Activated CD4-positive, alpha-beta memory T cell treated with anti-CD3 and anti-CD28 coated beads, Interleukin-2, amount 10 ng/mL, durations not matched to agents 7 days and 5 days (primary cell): ENCODE results near the gene C20orf202. TPM values are rescaled to one million over a fixed set of nuclear protein-coding genes. Genes with fewer than 3 reads are reported as not detected.

Source experiments
- CTCF ChIA-PET: fragments of 350-600 bp; sonication (Branson Sonifier 250); formaldehyde crosslinking; loops from one replicate; lab custom pipeline; 2021; ENCODE audit warnings: antibody characterized with exemption, inconsistent platforms; lab: Charles Lee
- POLR2A ChIA-PET: fragments of 350-600 bp; sonication (Branson Sonifier 250); formaldehyde crosslinking; loops from one replicate; lab custom pipeline; 2021; ENCODE audit warnings: antibody characterized with exemption; lab: Charles Lee
- DNase-seq: peaks from one replicate; pipeline ENCODE4 v3.0.0-alpha.2; 2020
- H3K27ac Mint-ChIP-seq: one replicate; pipeline ENCODE4 v1.8.0; 2021; ENCODE audit warnings: mild to moderate bottlenecking, mixed read lengths
- H3K27me3 Mint-ChIP-seq: one replicate; pipeline ENCODE4 v1.8.0; 2021; ENCODE audit warnings: mixed read lengths
- H3K36me3 Mint-ChIP-seq: one replicate; pipeline ENCODE4 v1.8.0; 2021; ENCODE audit warnings: low read depth, mixed read lengths
- H3K4me1 Mint-ChIP-seq: one replicate; pipeline ENCODE4 v1.8.0; 2021; ENCODE audit warnings: mixed read lengths
- H3K4me3 Mint-ChIP-seq: one replicate; pipeline ENCODE4 v1.8.0; 2021; ENCODE audit warnings: mild to moderate bottlenecking, mixed read lengths
- H3K9me3 Mint-ChIP-seq: one replicate; pipeline ENCODE4 v1.8.0; 2021; ENCODE audit warnings: mixed read lengths
- total RNA-seq, 2 experiments: library from RNA; stranded (reverse); gene quantifications; one replicate each; pipeline ENCODE4 v1.2.3, GENCODE V29; 2021

Gene C20orf202
- total RNA-seq, 2 experiments from 2014 or later: not detected

GRCh38 chr20:1204113-1204512 lies 859 bp downstream of the C20orf202 start:
- Mint-ChIP-seq H3K4me1 (peaks cover 3% of the 10 kb centered on the region), H3K4me3 (no peak overlapping the region), H3K27ac (no peak overlapping the region), H3K27me3 (peaks cover 2% of the 10 kb centered on the region), H3K9me3 (no peaks in the 10 kb centered on the region), H3K36me3 (no peaks in the 10 kb centered on the region)
- ChIA-PET CTCF (interaction anchor here (1.2 to 1.5 kb wide), 2 partner anchors 9 to 18 kb away, joined by 3 to 4 read pairs; no protein-coding TSS in a partner anchor), POLR2A (no interaction called here)
- DNase-seq: no peak

DNA sequence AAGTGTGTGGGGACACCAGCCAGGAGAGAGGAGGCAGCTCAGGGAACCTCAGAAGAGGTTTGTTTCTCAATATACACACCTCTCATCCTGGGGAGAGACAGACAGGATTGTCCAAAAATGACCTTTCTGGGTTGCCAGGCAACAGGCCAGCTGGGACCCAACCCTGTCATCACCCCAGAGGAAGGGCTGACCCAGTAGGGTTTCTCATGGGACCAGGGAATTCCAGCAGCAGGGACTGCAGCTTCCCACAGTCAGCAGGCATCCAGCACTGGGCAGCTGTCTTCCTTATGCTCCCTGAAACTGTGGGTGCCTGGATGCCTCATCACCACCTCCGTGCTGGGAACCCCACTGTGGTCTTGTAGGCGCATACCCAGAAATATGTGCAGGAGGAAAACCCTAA lies 1.3 kb downstream of the C20orf202 start:
- no peak overlapping the region for H3K27ac Mint-ChIP-seq
- H3K4me3 Mint-ChIP-seq: no peak overlapping the region
- peaks cover 7% of the 10 kb centered on the region for H3K27me3 Mint-ChIP-seq
- DNase-seq: no peak
- ChIA-PET POLR2A (no interaction called here), CTCF (interaction anchor here (1.5 kb wide), 1 partner anchor 18 kb away, joined by 3 read pairs; no protein-coding TSS in a partner anchor)
- no peaks in the 10 kb centered on the region for H3K36me3 Mint-ChIP-seq
- peaks cover 3% of the 10 kb centered on the region for H3K4me1 Mint-ChIP-seq
- no peaks in the 10 kb centered on the region for H3K9me3 Mint-ChIP-seq

DNA sequence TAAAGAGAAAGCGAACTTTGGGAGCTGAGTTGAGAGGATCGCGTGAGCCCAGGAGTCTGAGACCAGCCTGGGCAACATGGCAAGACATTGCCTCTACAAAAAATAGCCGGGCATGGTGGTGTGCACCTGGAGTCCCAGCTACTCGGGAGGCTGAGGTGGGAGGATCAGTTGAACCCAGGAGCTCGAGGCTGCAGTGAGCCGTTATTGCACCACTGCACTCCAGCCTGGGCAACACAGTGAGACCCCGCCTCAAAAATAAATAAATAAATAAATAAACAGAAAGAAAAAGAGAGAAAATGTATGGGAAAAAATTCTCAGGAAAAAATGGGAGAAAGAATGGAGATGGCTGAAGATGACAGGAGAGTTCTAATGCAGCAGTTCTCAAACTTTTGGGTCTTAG lies 2.5 kb downstream of the C20orf202 start:
- Mint-ChIP-seq H3K27ac (no peak overlapping the region), H3K4me1 (no peaks in the 10 kb centered on the region), H3K36me3 (no peaks in the 10 kb centered on the region), H3K4me3 (no peak overlapping the region), H3K27me3 (peaks cover 11% of the 10 kb centered on the region), H3K9me3 (no peaks in the 10 kb centered on the region)
- ChIA-PET CTCF (interaction anchor here (1.0 kb wide), 1 partner anchor 97 kb away, joined by 3 read pairs; no protein-coding TSS in a partner anchor), POLR2A (interaction anchor here (0.7 kb wide), 1 partner anchor 1323 kb away, joined by 3 read pairs; no protein-coding TSS in a partner anchor)
- no peak for DNase-seq

- H3K9me3 Mint-ChIP-seq: no peaks in the 10 kb centered on the region
- H3K36me3 Mint-ChIP-seq: no peaks in the 10 kb centered on the region
- peaks cover 14% of the 10 kb centered on the region for H3K27me3 Mint-ChIP-seq
- CTCF ChIA-PET: interaction anchor here (1.0 kb wide), 1 partner anchor 98 kb away, joined by 3 read pairs; no protein-coding TSS in a partner anchor
- no peaks in the 10 kb centered on the region for H3K4me1 Mint-ChIP-seq
- DNase-seq: no peak
- no peak overlapping the region for H3K4me3 Mint-ChIP-seq
- POLR2A ChIA-PET: interaction anchor here (0.7 kb wide), 1 partner anchor 1322 kb away, joined by 3 read pairs; no protein-coding TSS in a partner anchor
- H3K27ac Mint-ChIP-seq: no peak overlapping the region
Observed at GRCh38 chr20:1206366-1207148, 3.3 kb downstream of the C20orf202 start.

- Mint-ChIP-seq H3K36me3 (no peaks in the 10 kb centered on the region), H3K27ac (no peak overlapping the region), H3K4me1 (peaks cover under 1% of the 10 kb centered on the region), H3K27me3 (peaks cover 14% of the 10 kb centered on the region), H3K4me3 (no peak overlapping the region), H3K9me3 (no peaks in the 10 kb centered on the region)
- ChIA-PET CTCF (interaction anchor here (1.4 kb wide), 1 partner anchor 18 kb away, joined by 3 read pairs; no protein-coding TSS in a partner anchor), POLR2A (no interaction called here)
- DNase-seq: no peak
Observed at GRCh38 chr20:1207293-1207878, 4.1 kb downstream of the C20orf202 start.

DNA sequence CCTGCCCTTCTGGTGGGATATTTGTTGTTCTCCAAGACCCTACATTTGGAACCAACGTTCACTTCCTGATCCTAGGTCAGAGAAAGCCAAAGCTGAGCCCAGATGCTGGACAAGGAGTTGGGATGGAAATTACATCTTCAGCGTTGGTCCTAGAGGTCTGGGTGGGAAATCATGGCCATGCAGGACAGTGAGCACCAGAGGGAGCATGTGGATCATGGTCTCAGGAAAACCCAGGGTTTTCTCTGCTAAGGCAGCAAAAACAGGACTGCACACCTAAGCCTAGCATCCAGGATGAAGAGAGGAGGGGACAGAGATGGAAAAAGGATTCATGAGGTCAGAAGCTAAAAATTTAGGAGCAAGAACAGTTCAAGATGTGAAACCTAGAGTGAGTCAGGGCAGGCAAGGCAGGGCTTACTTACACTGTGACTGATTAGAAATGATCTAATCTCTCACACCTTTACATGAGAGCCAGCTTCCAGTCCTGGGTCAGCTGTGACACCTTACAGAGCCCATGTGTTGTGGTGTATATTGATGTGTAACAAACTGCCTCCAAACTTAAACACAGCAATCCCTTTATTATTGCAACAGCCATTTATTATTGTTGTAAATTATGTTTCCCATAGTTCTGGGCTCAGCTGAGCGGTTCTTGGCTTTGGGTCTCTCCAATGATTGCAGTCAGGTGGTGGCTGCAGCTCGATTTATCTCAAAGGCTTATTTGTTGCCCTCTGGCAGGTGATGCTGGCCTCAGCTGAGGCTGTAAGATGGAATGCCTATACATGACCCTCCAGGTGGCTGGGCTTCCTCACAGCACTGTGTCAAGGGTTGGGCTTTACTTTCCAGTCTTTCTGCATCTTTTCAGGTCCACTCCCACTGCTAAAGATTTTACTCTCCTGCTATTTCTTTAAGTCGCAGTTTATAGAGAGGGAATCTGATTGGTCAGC lies 6.5 kb downstream of the C20orf202 start:
- H3K27ac Mint-ChIP-seq: no peak overlapping the region
- CTCF ChIA-PET: interaction anchor here (2.7 kb wide), 1 partner anchor 10 kb away, joined by 8 read pairs; no protein-coding TSS in a partner anchor
- POLR2A ChIA-PET: interaction anchor here (0.5 kb wide), 1 partner anchor 226 kb away, joined by 3 read pairs; no protein-coding TSS in a partner anchor
- no peak for DNase-seq
- no peak overlapping the region for H3K4me3 Mint-ChIP-seq
- H3K4me1 Mint-ChIP-seq: peaks cover 13% of the 10 kb centered on the region
- no peaks in the 10 kb centered on the region for H3K36me3 Mint-ChIP-seq
- H3K27me3 Mint-ChIP-seq: peaks cover 14% of the 10 kb centered on the region
- H3K9me3 Mint-ChIP-seq: no peaks in the 10 kb centered on the region

GRCh38 chr20:1210501-1210900 lies 7.2 kb downstream of the C20orf202 start:
- Mint-ChIP-seq H3K36me3 (no peaks in the 10 kb centered on the region), H3K27me3 (peaks cover 14% of the 10 kb centered on the region), H3K4me1 (peaks cover 21% of the 10 kb centered on the region), H3K27ac (no peak overlapping the region), H3K9me3 (no peaks in the 10 kb centered on the region), H3K4me3 (no peak overlapping the region)
- ChIA-PET CTCF (interaction anchor here (1.4 to 2.7 kb wide), 2 partner anchors 11 to 230 kb away, joined by 3 to 8 read pairs; no protein-coding TSS in a partner anchor), POLR2A (interaction anchor here (0.5 kb wide), 1 partner anchor 225 kb away, joined by 3 read pairs; no protein-coding TSS in a partner anchor)
- no peak for DNase-seq

DNA sequence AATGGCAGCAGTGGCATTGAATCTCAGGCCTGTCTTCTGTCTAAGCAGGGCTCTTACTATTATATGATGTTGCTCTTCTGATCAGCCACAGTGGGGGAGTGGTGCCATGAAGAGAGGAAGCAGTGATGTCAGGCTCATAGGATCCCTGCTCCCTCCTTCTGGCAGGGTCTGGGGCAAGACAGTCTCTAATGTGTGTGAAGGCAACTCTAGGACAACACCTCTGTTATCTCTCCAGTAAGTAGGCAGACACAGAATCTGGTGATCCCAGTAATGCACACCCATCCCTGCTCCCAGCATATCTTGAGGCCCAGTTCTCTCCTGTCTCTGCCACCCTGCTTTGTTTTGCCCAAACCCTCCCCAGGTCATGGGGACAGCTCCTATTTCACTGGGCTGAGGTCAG lies 8.8 kb downstream of the C20orf202 start:
- Mint-ChIP-seq H3K36me3 (no peaks in the 10 kb centered on the region), H3K27me3 (peaks cover 14% of the 10 kb centered on the region), H3K4me3 (no peak overlapping the region), H3K4me1 (peaks cover 34% of the 10 kb centered on the region), H3K27ac (no peak overlapping the region), H3K9me3 (no peaks in the 10 kb centered on the region)
- CTCF ChIA-PET: interaction anchor here (0.9 to 3.5 kb wide), 7 partner anchors 13 to 253 kb away, joined by 3 to 22 read pairs (median 5); partner anchors contain the start of gene PSMF1
- POLR2A ChIA-PET: no interaction called here
- DNase-seq: no peak

DNA sequence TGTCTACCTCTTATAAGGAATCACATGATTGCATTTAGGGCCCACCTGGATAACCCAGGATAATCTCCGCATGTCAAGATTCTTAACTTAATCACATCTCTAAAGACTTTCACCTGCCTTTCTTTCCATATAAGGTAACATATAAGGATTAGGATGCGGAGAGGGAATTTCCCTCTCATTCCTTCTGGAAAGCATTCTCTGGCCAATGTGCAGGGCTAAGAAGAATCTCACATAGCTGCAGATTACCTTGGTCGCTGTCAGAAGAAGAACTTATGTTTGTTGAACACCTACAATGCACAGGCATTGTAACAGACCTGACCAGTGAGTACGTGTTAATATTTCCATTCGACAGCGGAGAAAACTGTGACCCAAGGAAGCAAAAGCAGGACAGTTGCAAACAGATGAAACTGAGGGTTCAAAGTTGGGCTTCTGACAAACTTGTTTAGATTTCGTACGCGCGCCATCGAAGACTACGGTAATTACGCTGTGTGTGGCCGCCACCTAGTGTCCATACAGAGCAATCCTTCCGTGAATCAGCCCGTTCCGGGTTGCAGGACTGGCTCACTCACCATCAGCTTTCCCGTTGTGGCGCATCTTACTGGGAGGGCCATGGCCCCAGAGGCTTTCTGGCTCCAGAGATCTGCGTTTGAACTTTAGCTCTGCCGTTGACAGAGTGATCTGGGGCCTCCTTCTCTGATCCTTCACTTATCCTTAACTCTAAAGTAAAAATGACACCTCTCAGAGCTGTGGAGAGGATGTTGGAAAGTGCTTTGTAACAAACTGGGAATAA lies 9.5 kb downstream of the C20orf202 start:
- Mint-ChIP-seq H3K9me3 (no peaks in the 10 kb centered on the region), H3K27ac (no peak overlapping the region), H3K36me3 (no peaks in the 10 kb centered on the region), H3K4me3 (no peak overlapping the region), H3K27me3 (peaks cover 16% of the 10 kb centered on the region), H3K4me1 (peaks cover 34% of the 10 kb centered on the region)
- CTCF ChIA-PET: interaction anchor here (0.6 to 3.5 kb wide), 18 partner anchors 9 to 428 kb away, joined by 3 to 22 read pairs (median 4); partner anchors contain the start of genes C20orf202 and PSMF1
- POLR2A ChIA-PET: interaction anchor here (0.6 to 0.8 kb wide), 2 partner anchors 25 to 179 kb away, joined by 3 read pairs; no protein-coding TSS in a partner anchor
- DNase-seq: peak; percentile 77

- H3K36me3 Mint-ChIP-seq: no peaks in the 10 kb centered on the region
- CTCF ChIA-PET: no interaction called here
Observed at GRCh38 chr20:1214838-1215261, 11.6 kb downstream of the C20orf202 start.

GRCh38 chr20:1215386-1216170 lies 12.3 kb downstream of the C20orf202 start:
- Mint-ChIP-seq H3K27me3 (peaks cover 27% of the 10 kb centered on the region), H3K36me3 (no peaks in the 10 kb centered on the region), H3K4me1 (peaks cover 34% of the 10 kb centered on the region), H3K9me3 (no peaks in the 10 kb centered on the region), H3K4me3 (peak overlapping the region; percentile 38), H3K27ac (peak overlapping the region; percentile 74)
- no peak for DNase-seq
- ChIA-PET CTCF (no interaction called here), POLR2A (no interaction called here)

More at GRCh38 chr20:1214838-1215261, 11.6 kb downstream of the C20orf202 start:
- H3K4me1 Mint-ChIP-seq: peaks cover 34% of the 10 kb centered on the region
- DNase-seq: no peak
- peaks cover 24% of the 10 kb centered on the region for H3K27me3 Mint-ChIP-seq
- no peaks in the 10 kb centered on the region for H3K9me3 Mint-ChIP-seq
- POLR2A ChIA-PET: no interaction called here
- H3K4me3 Mint-ChIP-seq: no peak overlapping the region
- H3K27ac Mint-ChIP-seq: no peak overlapping the region
